Activated effector memory CD4-positive, alpha-beta T cell treated with Interleukin-2 at 50 U/mL for 16 hours (primary cell): ENCODE data around the gene ATF3.

ENCODE experiments used
- DNase-seq: peaks from one replicate; pipeline ENCODE4 v3.0.0-alpha.2; 2020

The ATF3 gene

DNA sequence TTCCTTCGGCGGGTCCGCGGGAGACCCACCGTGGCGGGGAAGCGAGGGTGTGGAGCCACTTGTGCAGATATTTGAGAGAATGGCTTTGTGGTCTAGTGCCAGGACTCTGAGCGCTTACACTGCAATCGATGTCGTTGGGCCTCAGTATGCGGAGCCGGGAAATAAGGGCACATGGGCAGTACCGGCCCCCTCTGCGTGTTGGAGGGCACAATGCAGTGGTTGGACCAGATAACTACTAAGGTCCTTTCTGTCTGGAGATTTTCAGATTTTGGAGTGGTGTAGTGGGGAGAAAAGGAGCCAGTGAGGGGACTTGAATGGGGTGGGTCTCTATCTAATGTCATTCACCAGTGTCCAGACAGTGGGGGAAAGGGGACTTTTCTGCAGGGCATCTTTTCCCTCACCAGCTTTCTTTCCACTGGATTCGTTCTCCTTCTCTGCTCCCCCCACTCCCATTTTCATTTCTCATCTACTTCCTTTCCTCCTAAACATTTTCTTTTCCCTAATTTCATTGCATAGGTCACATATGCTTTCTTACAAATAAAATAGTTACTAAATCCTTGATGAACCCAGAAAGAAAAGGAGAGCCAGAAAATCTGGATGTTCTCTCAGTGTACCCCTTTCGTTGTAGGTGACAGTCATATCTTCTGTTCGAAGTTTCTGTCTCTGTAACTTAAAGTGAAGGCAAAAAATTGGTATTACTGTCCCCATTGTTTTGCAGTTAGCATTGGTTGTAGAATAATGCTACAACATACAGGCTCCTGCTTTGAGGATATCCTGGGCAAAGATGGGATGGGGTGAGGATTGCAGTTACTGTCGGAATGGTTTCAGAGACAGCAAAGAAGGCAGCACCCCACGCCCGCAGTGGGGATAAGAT is 1.4 kb downstream of the ATF3 start:
- DNase-seq: peak; percentile 2

DNA sequence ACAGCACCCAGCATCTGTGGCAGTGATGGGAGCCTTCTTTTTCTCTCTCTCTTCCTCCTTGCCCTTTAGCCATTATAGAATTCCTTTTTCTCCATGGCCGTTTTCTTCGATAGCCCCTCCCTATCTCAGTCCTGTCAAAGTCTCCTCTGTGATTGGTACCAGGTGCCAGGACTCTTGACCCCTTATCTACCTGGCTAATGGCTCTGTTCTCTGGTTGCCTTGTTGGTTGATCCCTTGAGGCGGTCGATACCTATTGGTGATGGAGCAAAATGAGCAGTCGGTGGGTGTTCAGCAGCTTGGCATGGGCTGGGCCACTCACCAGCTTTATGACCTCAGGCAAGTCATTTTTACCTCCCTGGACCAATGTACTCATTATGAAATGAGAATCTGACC is 2.0 kb downstream of the ATF3 start:
- DNase-seq: no peak

DNA sequence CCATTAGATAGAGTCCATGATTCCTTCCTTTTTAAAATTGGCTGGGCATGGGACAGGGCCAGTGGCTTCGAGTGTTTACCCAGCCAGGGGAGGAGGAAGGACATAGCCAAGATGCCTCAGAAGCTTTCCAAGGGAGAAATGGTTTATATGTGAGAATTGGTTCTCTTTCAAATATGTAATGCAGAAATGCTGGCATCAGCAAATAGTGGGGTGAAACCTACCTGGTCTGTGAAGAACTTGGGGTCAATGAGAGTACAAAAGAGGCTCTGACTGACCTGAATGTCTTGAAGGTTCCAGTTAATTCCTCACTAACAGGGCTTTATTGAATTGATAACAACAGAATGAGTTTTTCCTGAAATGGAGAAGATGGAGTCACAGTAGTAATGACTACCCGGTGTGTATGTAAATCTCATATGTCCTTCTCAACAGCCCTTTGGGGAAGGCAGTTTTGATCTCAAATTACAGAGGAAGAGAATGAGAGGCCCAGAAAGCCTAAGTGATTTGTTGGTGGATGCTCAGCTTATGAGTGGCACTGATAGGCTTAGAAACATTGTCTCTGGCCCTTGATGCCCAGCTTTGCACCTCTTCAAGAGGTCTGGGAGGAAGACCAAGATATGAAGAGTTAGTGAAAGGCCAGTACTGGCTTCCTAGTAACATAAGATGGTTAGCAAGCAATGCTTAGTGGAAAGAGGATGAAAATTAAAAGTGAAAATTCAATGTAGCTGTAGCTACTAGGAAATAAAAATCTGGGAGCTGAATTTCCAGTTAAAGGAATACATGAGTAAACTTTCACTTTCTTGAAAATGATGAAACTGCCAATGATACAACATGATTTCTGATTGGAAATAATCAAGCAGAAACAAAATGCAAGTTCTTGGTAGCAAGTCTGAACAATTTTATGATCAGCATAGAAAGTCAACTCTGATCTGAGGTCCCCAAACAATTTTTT is 2.7 kb downstream of the ATF3 start:
- DNase-seq: no peak

DNA sequence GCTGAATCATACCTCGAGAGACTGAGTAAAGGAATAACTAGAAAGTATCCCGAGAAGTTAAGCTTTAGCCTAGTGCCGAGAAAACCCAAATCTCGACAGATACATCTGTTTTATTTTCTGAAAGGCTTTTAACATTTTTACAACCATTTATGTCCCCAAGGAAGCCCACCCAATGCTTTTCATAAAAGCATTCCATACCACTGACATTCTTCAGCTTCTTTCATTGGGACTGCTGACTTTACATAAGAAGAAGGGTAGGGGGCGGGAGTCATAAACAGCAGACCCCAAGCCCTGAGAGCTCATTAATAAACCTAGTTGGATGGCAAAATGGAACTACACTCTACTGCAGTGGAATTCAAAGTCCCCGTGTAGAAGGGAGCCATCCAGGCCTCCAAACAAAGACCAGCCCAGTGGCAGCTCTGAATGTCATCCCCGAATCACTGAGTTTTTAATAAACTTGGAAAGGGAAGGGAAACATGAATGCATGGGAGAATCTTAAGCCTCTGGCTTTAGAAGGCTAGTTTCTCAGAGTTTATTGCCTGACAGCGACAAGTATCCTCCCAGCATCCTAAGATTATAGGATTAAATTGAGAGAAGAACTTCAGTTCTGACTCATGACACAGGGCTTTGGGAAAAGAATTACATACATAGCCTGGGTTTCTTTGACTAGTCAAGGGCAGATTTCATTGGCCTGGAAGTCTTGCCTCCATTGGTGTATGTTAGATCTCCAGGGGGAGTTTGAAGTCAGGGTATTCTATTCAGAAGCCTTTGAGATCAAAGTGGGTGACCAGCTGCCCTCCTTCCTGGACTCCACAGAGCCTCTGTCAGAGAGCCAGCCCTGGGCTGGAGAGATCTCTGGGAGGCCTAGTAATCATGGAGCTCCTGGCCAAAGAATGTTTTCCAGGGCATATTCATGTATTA is 3.7 kb downstream of the ATF3 start:
- DNase-seq: no peak

DNA sequence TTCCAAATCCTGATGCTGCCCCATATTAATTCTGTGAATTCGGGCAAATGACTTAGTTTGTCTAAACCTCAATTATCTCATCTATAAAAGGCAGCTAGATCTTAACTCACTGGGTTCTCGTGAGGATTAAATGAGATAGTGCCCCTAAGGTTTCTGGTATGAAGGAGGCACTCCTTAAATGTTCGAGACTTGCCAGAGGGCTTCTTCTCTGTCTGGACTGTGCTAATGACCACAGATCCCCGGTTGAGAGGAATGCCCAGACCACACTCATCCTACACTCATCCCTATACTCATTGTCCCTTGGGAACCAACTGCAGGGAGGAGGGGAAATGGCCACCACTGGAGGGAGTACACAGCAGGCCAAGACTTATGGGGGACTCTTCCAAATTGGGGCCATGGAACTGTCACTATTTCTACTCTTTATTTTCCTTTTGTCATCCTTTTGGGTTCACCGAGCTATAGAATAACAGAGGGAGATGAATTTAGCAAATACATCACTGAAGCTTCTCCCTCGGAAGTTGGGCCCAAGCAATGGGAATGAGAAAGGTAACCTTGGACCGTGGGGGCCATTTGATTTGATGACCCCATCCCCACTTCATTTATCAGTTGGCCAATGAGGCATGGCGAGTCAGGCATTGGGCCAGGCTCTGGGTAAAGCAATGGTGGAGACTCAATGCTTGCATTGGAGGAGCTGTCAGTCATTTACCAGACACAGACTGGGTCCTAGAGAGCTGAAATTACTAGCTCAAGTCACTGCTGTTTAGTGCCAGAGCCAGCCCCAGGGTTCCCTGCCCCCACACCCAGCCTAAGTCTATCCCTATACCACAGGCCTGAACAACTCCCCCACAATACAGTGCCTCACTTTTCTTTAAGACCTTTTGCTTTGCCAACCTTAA is 5.1 kb downstream of the ATF3 start:
- DNase-seq: no peak

DNA sequence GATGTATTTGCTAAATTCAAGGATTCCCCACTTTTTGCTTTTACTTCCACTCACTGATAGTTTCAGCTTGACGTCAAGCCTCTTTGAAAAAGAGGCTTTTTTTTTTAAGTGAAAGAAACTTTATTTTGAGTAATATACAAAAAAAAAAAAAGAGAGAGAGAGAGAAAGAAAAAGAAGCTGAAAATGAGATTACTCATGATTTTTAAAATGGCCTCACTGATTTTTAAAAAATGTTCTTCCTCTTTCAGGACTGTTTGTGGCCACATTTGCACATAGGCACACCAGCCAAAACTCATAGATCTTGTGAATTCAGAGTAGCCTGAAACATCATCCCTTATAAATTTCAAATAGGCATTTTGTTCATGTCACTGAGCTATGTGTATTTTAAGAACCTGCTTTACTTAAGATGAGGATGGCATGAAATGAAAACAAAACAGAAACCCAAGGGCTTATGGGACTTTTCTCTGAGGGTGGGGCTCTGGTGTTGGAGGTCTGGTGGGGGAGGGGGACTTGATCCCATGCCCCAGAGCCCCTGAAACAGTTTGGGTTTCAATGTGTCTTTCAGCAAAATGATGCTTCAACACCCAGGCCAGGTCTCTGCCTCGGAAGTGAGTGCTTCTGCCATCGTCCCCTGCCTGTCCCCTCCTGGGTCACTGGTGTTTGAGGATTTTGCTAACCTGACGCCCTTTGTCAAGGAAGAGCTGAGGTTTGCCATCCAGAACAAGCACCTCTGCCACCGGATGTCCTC is 6.1 kb downstream of the ATF3 start:
- DNase-seq: no peak

DNA sequence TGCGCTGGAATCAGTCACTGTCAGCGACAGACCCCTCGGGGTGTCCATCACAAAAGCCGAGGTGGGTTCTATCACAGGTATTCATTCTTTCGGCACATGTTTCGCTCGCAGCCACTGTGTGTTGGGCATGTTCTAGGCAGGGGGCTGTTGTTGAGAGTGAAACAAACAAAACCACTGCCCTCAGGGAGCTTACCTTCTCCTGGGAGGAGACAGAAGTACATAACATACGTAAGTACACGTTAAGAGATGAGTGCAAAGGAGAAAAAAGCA is 6.6 kb downstream of the ATF3 start:
- no peak for DNase-seq

DNA sequence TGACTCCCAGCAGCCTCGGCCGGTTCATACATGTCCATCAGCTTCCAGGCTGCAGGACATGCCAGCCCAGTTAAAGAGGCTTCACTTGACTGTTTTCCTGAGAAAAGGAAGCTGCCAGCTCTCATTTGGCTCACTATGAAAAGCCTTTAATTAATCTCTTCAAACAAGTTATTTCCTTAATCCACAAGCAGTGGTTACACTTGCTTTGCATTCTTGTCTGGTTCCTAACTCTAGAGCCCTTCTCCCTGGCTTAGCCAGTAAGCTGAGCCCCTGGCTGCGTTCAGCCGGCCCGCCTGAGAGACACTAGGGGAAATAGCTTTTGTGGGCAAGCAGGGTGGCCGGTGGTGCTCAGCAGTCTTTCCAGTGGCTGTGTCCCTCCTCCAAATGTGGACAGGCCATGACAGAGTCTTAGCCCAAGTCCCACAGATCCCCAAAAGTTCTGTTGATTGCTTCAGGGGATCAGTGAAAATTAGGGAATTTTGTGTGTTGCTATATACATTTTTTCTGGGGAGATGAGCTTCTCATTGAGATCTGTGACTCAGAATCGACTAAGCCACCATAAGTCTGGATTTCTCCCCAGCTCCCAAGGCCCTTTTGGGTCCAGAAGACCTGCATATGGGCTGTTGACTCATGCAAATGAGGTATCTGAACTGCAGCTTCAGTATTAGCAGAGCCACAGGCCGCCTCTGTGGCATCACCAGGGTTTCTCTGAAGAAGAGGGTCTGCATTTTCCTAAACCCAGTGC is 10.1 kb downstream of the ATF3 start:
- DNase-seq: no peak

DNA sequence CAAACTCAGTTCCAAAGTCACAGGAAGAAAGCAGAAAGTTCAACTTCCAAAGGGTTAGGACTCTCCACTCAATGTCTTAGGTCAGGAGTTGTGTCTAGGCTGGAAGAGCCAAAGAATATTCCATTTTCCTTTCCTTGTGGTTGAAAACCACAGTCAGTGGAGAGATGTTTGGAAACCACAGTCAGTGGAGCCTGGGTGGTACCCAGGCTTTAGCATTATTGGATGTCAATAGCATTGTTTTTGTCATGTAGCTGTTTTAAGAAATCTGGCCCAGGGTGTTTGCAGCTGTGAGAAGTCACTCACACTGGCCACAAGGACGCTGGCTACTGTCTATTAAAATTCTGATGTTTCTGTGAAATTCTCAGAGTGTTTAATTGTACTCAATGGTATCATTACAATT is 11.7 kb downstream of the ATF3 start:
- DNase-seq: no peak

DNA sequence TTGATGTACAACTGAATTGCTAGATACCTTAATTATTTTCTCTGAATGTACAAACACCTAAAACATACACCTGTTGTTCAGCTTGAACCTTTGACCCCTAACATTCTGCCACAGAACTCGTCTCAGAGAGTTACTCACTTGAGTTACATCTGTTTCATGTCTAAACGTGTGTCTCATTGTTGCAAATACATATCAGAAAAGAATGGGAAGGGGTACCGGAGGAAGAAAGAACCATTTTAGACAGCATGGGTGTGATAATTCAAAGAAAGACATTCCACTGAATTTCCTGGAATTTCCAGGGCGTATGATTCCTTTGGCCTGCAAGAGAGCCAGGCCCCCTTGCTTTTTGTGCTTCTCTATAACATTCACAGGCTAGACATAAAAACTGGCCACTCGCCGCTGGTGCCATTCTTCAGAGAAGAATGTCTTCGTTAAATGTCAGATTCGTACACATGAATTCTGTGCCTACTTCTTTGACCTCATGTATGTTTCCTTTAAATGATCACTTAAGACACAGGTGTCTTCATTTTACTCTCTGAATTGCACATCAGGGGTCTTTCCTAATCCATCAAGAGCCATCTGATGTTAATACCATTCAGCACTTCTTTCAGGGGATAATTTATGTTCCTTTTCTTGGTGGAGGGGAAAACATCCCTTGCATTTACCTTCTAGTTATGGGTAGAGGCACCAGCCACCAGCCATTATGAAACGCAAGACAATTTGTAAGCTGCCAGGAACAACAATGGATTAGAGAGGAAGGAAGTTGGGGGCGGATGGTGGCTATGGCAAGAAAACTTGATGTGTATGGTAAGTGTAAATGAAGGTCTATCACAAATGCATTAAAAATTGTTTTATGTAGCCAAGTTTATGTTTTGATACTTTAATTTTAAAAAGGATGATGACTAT is 12.7 kb downstream of the ATF3 start:
- no peak for DNase-seq

DNA sequence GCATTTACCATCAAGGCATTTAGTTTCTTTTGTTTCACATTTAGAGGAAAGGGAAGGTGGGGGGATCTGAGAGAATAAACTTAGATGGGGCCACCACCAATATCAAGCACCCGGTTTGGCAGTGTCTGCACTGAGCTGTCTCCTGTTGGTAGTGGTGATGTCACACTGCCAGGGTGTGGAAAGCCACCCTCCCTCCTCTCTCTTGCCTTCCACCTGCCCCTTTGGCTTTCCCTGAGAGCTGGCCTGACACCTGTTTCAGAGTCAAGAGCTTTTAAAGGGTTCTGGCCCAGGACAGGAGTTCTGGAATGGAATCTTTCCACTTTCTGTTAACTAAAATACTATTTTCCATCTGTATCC is 13.4 kb downstream of the ATF3 start:
- no peak for DNase-seq

DNA sequence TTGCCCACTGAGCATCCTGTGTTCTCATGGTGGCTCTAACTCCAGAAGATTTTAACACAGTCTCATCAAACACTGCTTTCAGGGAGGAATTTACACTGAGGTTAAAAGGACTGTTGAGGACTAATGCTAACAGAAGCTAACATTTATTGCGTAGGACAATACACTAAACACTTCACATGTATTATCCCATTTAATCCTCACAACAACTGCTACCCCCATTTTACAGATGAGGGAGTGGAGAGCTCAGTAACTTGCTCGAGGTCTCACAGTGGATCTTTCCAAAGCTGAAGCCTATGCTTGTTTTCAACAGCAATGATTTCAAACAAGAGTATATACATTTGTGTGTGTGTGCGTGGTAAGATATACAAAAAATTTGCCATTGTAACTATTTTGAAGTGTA is 13.9 kb downstream of the ATF3 start:
- DNase-seq: no peak

DNA sequence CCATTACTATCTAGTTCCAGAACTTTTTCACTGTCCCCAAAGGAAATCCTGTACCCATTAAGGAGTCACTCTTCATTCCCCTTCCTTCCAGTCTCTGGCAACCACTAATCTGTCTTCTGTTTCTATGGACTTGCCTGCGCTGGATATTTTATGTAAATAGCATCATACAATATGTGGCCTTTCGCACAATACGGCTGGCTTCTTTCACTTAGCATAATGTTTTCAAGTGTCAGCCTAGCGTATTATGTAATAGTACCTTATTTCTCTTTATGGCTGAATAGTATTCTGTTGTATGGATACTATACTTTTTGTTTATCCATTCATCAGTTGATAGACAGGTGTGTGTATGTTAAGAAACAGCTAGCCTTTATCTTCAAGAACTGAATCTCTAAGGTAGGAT is 14.3 kb downstream of the ATF3 start:
- no peak for DNase-seq

DNA sequence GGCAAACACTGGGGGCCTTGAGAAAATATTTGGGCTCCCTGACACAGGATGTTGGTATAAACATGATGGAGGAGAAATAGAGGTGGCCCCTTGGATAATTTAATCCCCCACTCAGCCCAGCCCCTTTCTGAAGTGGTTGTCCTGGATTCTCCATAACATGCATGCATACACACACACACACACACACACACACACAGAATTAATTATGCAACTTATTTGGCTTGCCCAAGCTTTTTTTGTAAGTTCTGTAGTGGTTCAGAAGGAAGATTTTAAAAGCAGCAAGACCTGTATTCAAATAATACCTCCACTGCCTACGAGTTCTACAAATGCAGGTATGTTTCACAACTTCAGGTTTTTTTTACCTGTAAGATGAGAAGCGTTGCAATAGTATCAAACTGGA is 15.0 kb downstream of the ATF3 start:
- no peak for DNase-seq

DNA sequence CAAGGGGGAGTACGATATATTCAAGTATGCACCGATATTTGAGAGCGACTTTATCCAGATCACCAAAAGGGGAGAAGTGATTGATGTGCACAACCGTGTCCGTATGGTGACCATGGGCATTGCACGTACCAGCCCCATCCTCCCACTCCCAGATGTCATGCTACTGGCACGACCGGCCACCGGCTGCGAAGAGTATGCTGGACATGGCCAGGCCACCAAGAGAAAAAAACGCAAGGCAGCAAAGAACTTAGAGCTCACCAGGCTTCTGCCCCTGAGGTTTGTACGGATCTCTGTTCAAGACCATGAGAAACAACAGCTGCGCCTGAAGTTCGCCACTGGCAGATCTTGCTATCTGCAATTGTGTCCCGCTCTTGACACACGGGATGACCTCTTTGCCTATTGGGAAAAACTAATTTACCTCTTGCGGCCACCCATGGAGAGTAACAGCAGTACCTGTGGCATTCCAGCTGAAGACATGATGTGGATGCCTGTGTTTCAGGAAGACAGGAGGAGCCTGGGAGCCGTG is 16.5 kb downstream of the ATF3 start:
- no peak for DNase-seq

DNA sequence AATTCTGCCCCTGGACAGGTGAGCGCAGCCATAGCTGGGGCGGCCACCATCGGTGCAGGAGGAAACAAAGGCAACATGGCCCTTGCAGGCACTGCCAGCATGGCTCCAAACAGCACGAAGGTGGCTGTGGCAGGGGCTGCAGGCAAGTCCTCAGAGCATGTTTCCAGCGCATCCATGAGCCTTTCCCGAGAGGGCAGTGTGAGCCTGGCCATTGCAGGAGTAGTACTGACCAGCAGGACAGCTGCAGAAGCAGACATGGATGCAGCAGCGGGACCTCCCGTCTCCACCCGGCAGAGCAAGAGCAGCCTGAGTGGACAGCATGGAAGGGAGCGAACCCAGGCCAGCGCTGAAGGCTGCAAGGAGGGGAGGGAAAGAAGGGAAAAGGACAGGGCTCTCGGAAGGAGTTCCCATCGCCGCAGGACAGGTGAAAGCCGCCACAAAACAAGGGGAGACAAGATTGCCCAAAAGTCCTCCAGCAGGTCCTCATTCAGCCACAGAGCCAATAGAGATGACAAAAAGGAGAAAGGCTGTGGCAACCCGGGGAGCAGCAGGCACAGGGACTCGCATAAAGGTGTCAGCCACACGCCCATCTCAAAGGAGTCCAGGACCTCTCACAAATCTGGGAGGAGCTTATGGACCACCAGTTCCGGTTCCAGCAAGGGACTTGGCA is 17.4 kb downstream of the ATF3 start:
- DNase-seq: no peak

DNA sequence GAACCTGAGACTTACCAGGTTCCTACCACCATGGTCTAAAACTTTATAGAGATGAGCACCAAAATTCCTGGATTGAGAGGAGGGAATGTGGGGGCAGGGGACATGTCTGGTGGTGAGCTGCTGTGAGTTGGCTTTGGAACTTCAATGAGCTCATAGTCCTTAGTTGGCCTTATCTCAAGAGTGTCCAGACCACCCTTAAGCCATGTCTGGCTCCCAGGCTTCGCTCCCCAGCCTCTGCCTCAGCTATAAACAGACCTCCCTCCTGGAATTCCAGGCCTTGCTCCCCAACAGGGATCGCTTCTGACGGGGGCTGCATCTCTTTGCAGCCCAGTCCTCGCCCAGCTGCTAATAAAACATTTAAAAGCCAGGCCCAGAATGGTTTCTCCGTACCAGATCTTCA is 19.5 kb downstream of the ATF3 start:
- DNase-seq: no peak

DNA sequence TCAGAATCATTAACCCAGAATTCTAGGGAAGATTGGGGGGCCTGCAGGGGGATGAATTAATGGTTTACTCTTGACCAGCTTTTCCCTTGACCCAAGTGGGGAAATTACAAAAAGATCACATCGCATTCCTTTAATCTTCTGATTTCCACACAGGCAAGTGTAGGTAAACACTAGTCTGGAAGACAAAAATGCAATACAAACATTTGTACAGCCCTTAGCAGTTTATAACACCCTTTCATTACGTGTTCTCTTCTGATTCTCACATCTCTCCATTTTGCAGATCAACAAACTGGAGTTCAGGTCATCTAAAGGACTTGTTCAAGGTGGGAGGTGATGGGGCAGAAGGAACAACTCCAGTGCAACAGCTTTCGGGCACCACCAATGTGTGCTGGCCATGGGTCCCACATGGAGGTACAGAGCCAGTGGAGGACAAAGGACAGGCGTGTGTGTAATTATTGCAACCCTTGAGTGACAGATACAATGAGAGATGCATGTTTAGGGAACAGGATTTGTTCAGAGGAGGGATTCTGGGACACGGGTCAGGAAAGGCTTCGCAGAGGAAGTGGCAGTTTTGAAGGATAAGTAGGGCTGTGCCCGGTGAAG is 20.4 kb downstream of the ATF3 start:
- no peak for DNase-seq
